Measurements from ENCODE around the gene BABAM2. TPM values are rescaled to one million over a fixed set of nuclear protein-coding genes. Genes with fewer than 3 reads are reported as not detected.

The BABAM2 gene
- total RNA-seq, 1 donor from 2014 or later, result 41.0 TPM

GRCh38 chr2:27991146-27991545 is 100.6 kb downstream of the BABAM2 start:
- H3K27me3 ChIP-seq, result no peaks in the 10 kb centered on the region
- H3K27ac ChIP-seq, result no peak overlapping the region
- TF ChIP-seq CTCF (IDR thresholded peaks at IDR 0.05), result no peak
- no peak for TF ChIP-seq POLR2AphosphoS5 (IDR thresholded peaks at IDR 0.05; ENCODE audit: insufficient read depth in 1 of 2, low read depth in 1 of 2)
- no peak for TF ChIP-seq POLR2A (IDR thresholded peaks at IDR 0.05)
- intact Hi-C loops (cut with DNase I), result no loop called here
- peaks cover 8% of the 10 kb centered on the region for H3K4me1 ChIP-seq
- DNase-seq (ENCODE audit: extremely low spot score in 2 of 2), result no peak
- H3K9me3 ChIP-seq, result no peaks in the 10 kb centered on the region
- no peaks in the 10 kb centered on the region for H3K36me3 ChIP-seq
- no peak overlapping the region for H3K4me3 ChIP-seq

- intact Hi-C loops (cut with DNase I), result no loop called here
- Histone ChIP-seq H3K4me3 (no peak overlapping the region), H3K36me3 (no peaks in the 10 kb centered on the region), H3K27me3 (no peaks in the 10 kb centered on the region), H3K9me3 (no peaks in the 10 kb centered on the region), H3K4me1 (peaks cover 8% of the 10 kb centered on the region), H3K27ac (no peak overlapping the region)
- TF ChIP-seq POLR2AphosphoS5 (IDR thresholded peaks at IDR 0.05; ENCODE audit: insufficient read depth in 1 of 2, low read depth in 1 of 2) (no peak), POLR2A (IDR thresholded peaks at IDR 0.05) (no peak), CTCF (IDR thresholded peaks at IDR 0.05) (no peak)
- DNase-seq (ENCODE audit: extremely low spot score in 2 of 2), result no peak
These were observed 102.4 kb downstream of the BABAM2 start for GRCh38 chr2:27992787-27993401.

- intact Hi-C loops (cut with DNase I), result no loop called here
These were observed 102.9 kb downstream of the BABAM2 start for GRCh38 chr2:27993402-27993787.

GRCh38 chr2:27993950-27994728 is 103.6 kb downstream of the BABAM2 start:
- no peak for DNase-seq (ENCODE audit: extremely low spot score in 2 of 2)
- TF ChIP-seq POLR2A (IDR thresholded peaks at IDR 0.05) (no peak), POLR2AphosphoS5 (IDR thresholded peaks at IDR 0.05; ENCODE audit: insufficient read depth in 1 of 2, low read depth in 1 of 2) (no peak), CTCF (IDR thresholded peaks at IDR 0.05) (no peak)
- H3K9me3 ChIP-seq, result no peaks in the 10 kb centered on the region
- H3K36me3 ChIP-seq, result no peaks in the 10 kb centered on the region
- no peak overlapping the region for H3K27ac ChIP-seq
- H3K4me3 ChIP-seq, result no peak overlapping the region
- peaks cover 8% of the 10 kb centered on the region for H3K4me1 ChIP-seq
- H3K27me3 ChIP-seq, result no peaks in the 10 kb centered on the region
- intact Hi-C loops (cut with DNase I), result no loop called here

More at GRCh38 chr2:27993402-27993787, 102.9 kb downstream of the BABAM2 start:
- no peaks in the 10 kb centered on the region for H3K9me3 ChIP-seq
- H3K36me3 ChIP-seq, result no peaks in the 10 kb centered on the region
- no peak for DNase-seq (ENCODE audit: extremely low spot score in 2 of 2)
- H3K27ac ChIP-seq, result no peak overlapping the region
- peaks cover 8% of the 10 kb centered on the region for H3K4me1 ChIP-seq
- TF ChIP-seq CTCF (IDR thresholded peaks at IDR 0.05), result no peak
- no peak for TF ChIP-seq POLR2A (IDR thresholded peaks at IDR 0.05)
- TF ChIP-seq POLR2AphosphoS5 (IDR thresholded peaks at IDR 0.05; ENCODE audit: insufficient read depth in 1 of 2, low read depth in 1 of 2), result no peak
- H3K4me3 ChIP-seq, result no peak overlapping the region
- no peaks in the 10 kb centered on the region for H3K27me3 ChIP-seq

All from vagina (tissue), 2 donors.